Right ventricle myocardium superior (tissue), 1 donor: ENCODE results near the gene TNRC6C. TPM values are rescaled to one million over a fixed set of nuclear protein-coding genes. Genes with fewer than 3 reads are reported as not detected.

Source experiments
- ATAC-seq: fragments of 200-7000 bp; cut with Tn5 transposase; one replicate; pipeline ENCODE4 v1.9.1; 2020; ENCODE audit warnings: mild to moderate bottlenecking; ENCODE audit not compliant: poor library complexity
- DNase-seq: peaks from one replicate; pipeline ENCODE4 v3.0.0-alpha.2; 2020
- intact Hi-C: fragments of 100-400 bp; cut with DNase I; formaldehyde crosslinking; loops from one replicate; pipeline ENCODE4 v1.11.2; 2022
- total RNA-seq: library from RNA; stranded (reverse); fragmentation: NEBNext Ultra II Directional; extraction: Animal tissue kit (Norgen Biotek cat#: 25700); gene quantifications from one replicate; pipeline ENCODE4 v1.2.1, GENCODE V29; 2021
- donor health status: DM: no; HTN: yes; CAD: no; lungs with severe emphysema.

TNRC6C gene
- total RNA-seq, 1 donor from 2014 or later = 17.8 TPM

- ATAC-seq (no peak), DNase-seq (no peak)
- intact Hi-C loops = no loop called here
Observed at GRCh38 chr17:78026381-78026780, 67.9 kb downstream of the TNRC6C start.

- ATAC-seq (peak; percentile 75), DNase-seq (no peak)
- intact Hi-C loops = no loop called here
Observed at GRCh38 chr17:78027121-78027520, 68.6 kb downstream of the TNRC6C start.

- ATAC-seq (no peak), DNase-seq (no peak)
- intact Hi-C loops = no loop called here
Observed at GRCh38 chr17:78029697-78030096, 71.2 kb downstream of the TNRC6C start.

- intact Hi-C loops = no loop called here
- ATAC-seq = no peak
- no peak for DNase-seq
Observed at GRCh38 chr17:78031435-78031834, 72.9 kb downstream of the TNRC6C start.

GRCh38 chr17:78032166-78032565, 73.7 kb downstream of the TNRC6C start:
- DNase-seq (no peak), ATAC-seq (no peak)
- intact Hi-C loops = no loop called here

- intact Hi-C loops = no loop called here
- no peak for ATAC-seq
- no peak for DNase-seq
Observed at GRCh38 chr17:78034429-78035091, 76.1 kb downstream of the TNRC6C start.

- DNase-seq (no peak), ATAC-seq (no peak)
- intact Hi-C loops = no loop called here
Observed at GRCh38 chr17:78037280-78037679, 78.8 kb downstream of the TNRC6C start.

- DNase-seq (no peak), ATAC-seq (no peak)
- intact Hi-C loops = no loop called here
Observed at GRCh38 chr17:78038748-78039288, 80.3 kb downstream of the TNRC6C start.

GRCh38 chr17:78039581-78039980, 81.1 kb downstream of the TNRC6C start:
- no peak for DNase-seq
- intact Hi-C loops = no loop called here
- no peak for ATAC-seq

- DNase-seq = peak; percentile 78
- intact Hi-C loops = no loop called here
- ATAC-seq = peak; percentile 78
Observed at GRCh38 chr17:78040440-78041385, 82.2 kb downstream of the TNRC6C start.

- ATAC-seq = peak; percentile 51
- intact Hi-C loops = no loop called here
- no peak for DNase-seq
Observed at GRCh38 chr17:78041386-78042179, 83.1 kb downstream of the TNRC6C start.

- intact Hi-C loops = no loop called here
Observed at GRCh38 chr17:78042542-78042941, 84.0 kb downstream of the TNRC6C start.

GRCh38 chr17:78043031-78043430, 84.5 kb downstream of the TNRC6C start:
- intact Hi-C loops = no loop called here
- ATAC-seq (no peak), DNase-seq (no peak)

More at GRCh38 chr17:78042542-78042941, 84.0 kb downstream of the TNRC6C start:
- no peak for DNase-seq
- ATAC-seq = no peak

- intact Hi-C loops = no loop called here
- ATAC-seq (no peak), DNase-seq (no peak)
Observed at GRCh38 chr17:78044280-78044835, 85.9 kb downstream of the TNRC6C start.

GRCh38 chr17:78045316-78045715, 86.8 kb downstream of the TNRC6C start:
- no peak for ATAC-seq
- intact Hi-C loops = no loop called here
- no peak for DNase-seq

GRCh38 chr17:78046923-78047322, 88.4 kb downstream of the TNRC6C start:
- DNase-seq = no peak
- ATAC-seq = no peak
- intact Hi-C loops = no loop called here

GRCh38 chr17:78048346-78049292, 90.1 kb downstream of the TNRC6C start:
- DNase-seq (no peak), ATAC-seq (no peak)
- intact Hi-C loops = no loop called here

- no peak for ATAC-seq
- intact Hi-C loops = no loop called here
- no peak for DNase-seq
Observed at GRCh38 chr17:78049609-78050008, 91.1 kb downstream of the TNRC6C start.
